Retinal pigment epithelial cell (primary cell): ENCODE measurements around the gene SETMAR.
"Not testable (repeated sequence)": the region's sequence is repeated elsewhere in the genome, so short reads cannot be mapped to it uniquely, and the experiment has no call there.

Experiments used
- DNase-seq: peaks from one replicate; pipeline ENCODE4 v3.0.0-alpha.2; 2010; ENCODE audit warnings: low read depth
- H3K4me3 ChIP-seq: 2 replicates; pipeline ENCODE4 v1.5.1; 2011; ENCODE audit warnings: mild to moderate bottlenecking, low read length, control low read depth, moderate library complexity
- TF ChIP-seq, protein P1 (sequence below): conservative IDR thresholded peaks from 2 replicates; pipeline ENCODE4 v1.5.1; 2011; ENCODE audit warnings: low read depth, low read length, control low read depth, inconsistent platforms

The SETMAR gene

DNA sequence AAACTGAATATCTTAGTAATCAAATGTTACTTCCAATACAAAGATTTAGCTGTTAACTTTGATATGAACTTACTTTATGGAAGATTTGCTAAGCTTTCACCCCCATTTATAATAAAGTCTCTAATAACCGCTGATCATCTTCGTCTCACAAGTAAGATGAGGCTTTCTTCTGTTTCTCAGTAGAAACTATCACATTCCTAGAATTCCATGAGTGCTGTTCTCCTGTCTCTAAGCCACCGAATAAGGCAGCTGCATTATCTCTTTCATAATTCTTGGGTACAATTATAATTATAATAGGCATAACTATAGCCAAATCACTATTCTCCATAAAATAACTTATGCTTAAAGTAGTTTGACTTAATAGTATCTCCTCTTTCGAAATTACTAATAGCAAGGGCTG is 18.3 kb upstream of the SETMAR start:
- no peak overlapping the region for H3K4me3 ChIP-seq
- no peak for DNase-seq
- TF ChIP-seq, protein P1, sequence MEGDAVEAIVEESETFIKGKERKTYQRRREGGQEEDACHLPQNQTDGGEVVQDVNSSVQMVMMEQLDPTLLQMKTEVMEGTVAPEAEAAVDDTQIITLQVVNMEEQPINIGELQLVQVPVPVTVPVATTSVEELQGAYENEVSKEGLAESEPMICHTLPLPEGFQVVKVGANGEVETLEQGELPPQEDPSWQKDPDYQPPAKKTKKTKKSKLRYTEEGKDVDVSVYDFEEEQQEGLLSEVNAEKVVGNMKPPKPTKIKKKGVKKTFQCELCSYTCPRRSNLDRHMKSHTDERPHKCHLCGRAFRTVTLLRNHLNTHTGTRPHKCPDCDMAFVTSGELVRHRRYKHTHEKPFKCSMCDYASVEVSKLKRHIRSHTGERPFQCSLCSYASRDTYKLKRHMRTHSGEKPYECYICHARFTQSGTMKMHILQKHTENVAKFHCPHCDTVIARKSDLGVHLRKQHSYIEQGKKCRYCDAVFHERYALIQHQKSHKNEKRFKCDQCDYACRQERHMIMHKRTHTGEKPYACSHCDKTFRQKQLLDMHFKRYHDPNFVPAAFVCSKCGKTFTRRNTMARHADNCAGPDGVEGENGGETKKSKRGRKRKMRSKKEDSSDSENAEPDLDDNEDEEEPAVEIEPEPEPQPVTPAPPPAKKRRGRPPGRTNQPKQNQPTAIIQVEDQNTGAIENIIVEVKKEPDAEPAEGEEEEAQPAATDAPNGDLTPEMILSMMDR, result no peak

DNA sequence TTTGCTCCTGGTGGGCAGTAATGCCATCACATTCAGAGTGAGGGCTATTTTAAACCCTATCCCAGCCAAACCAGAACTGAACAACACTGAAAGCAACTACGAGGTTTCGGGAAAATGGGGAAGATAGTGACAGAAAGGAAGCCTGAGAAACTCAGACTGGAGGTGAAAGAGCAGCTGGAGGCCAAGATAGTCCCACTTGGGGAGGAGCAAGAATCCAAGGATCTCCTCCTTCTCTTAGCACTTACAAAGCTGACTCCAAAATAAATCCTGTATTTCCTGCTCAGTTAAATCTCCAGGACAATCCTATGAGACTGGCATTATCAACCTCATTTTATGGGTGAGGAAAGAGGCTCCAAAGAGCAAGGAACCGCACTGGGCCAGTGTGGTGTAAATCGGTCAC is 14.1 kb upstream of the SETMAR start:
- DNase-seq, result no peak
- TF ChIP-seq, protein P1, result no peak
- H3K4me3 ChIP-seq, result no peak overlapping the region

DNA sequence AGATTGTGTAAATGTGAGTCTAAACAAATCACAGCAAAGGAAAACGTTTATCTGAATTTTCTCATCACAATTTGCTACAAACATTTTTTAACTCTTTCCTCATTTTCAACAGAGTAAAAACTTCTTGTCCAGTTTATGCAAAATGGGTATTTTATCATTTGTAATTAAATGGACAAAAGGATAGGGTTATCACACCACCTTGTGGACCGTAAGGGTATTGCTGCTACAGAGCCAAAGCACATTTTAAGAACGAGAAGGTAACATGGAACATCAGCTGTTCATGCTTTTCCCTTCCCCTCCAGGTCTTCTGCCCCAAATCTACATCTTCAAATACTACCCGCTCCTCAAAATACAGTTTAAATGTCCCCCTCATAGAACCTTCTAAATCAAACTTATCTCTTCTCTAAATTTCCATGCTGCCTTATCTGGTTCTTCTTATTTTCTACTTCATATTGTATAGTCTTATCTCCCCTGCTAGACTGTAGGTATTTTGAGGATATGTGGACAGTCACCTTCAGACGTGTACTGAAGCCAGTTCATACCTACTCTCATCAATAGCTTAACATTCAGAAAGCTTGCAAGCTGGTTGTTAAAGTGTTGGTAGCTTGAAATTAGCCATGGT is 12.8 kb upstream of the SETMAR start:
- no peak for DNase-seq
- no peak overlapping the region for H3K4me3 ChIP-seq
- TF ChIP-seq, protein P1, result peak; percentile 90

DNA sequence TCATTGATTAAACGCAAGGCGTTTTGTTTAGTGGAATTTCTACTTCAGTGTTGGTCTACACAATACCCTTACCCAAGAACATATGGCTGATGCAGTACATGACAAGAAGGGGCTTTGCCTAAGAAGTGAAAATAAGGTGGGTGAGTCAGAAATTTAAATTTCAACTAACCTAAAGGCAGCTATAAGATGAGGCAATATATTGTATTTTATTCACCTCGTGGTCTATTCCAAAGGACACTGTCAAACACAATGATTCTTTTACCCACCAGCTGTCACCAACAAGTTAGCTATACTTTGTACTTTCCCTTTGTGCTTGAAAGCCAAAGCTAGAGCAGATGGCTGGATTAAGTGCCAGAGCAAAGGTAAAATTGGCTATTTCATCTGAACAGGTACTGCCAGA is 10.9 kb upstream of the SETMAR start:
- no peak for DNase-seq
- no peak overlapping the region for H3K4me3 ChIP-seq
- TF ChIP-seq, protein P1, result no peak

DNA sequence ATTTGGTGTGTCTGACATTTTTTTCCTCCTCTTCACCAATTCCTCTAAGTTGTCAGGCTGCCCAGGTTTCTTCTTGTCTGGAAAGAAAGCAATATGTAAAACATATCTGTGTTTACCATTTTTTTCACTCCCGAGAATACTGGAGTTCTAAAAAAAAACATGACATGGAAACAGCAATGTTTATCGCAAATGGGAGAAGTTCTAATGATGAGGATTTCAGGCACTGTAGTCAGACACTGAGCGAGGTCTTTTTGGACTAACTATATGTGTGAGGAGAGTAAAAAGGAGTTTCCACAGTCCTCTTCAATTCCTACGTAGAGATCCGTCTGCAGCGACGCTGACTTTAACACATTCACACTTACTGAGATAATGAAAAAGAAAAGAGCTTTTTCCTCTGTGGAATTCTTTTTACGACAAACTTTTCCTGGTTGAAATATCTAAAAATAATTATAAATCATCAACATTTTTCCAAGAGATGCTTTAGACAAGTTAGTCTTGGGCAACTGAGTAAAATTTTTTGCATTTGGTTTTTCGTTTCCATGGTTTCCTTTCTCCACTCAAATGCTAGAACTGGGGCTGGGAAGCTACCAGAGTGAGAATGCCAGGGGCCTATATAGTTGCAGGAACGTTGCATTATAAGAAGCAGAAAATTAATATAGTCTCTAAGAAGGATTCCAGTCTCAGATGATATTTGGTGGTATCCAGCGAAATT is 8.4 kb upstream of the SETMAR start:
- DNase-seq, result no peak
- H3K4me3 ChIP-seq, result no peak overlapping the region
- TF ChIP-seq, protein P1, result no peak

DNA sequence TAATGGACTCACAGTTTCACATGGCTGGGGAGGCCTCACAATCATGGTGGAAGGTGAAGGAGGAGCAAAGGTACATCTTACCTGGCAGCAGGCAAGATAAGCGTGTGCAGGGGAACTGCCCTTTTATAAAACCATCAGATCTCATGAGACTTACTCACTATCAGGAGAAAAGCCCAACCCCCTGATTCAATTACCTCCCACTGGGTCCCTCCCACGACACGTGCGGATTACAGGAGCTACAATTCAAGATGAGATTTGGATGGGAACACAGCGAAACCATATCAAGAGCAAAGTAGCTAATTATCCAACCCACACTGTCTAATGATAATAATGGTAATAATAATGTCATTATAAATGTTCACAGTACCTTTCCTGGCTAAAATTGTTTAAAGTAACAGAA is 6.7 kb upstream of the SETMAR start:
- not testable (repeated sequence) for DNase-seq, H3K4me3 ChIP-seq

DNA sequence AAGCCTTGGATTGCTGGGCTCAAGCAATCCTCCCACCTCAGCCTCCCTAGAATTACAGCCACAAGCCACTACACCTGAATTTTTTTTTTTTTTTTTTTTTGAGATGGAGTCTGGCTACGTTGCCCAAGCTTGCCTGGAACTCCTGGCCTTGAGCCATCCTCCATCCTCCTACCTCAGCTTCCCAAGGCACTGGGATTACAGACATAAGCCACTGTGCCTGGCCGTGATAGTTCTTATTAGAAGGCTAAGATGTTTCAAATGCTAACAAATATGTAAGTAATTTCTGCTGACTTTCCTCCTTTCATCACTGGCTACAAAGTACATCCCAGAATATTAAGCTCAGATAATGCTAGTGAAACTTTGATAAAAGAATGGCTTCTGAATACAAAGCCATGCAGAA is 5.7 kb upstream of the SETMAR start:
- TF ChIP-seq, protein P1, result no peak
- H3K4me3 ChIP-seq, result no peak overlapping the region
- peak; percentile 91 for DNase-seq
